AG20443 (cell line): Measurements from ENCODE around the gene AFF4.
"Not testable (repeated sequence)": the region's sequence is repeated elsewhere in the genome, so short reads cannot be mapped to it uniquely, and the experiment has no call there.

ENCODE experiments used
- DNase-seq: peaks from one replicate; pipeline ENCODE4 v3.0.0; 2012; ENCODE audit warnings: low spot score, mixed read lengths

Gene AFF4

DNA sequence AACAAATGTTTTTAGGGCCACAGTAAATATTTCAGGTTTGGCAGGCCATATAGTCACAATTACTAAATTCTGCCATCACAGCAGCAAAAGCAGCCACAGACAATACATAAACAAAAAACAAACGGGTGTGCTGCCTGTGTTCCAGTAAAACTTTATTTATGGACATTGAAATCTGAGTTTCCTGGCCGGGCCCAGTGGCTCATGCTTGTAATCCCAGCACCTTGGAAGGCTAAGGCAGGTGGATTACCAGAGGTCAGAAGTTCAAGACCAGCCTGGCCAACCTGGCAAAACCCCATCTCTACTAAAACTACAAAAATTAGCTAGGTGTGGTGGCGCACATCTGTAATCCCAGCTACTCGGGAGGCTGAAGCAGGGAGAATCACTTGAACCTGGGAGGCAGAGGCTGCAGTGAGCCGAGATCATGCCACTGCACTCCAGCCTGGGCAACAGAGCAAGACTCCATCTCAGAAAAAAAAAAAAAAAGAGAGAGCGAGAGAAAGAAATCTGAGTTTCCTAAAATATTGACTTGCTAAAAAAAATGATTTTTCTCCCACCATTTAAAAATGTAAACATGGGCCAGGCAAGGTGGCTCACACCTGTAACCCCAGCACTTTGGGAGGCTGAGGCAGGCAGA is 7.2 kb downstream of the AFF4 start:
- not testable (repeated sequence) for DNase-seq

GRCh38 chr5:132953710-132954109 is 9.7 kb downstream of the AFF4 start:
- no peak for DNase-seq

DNA sequence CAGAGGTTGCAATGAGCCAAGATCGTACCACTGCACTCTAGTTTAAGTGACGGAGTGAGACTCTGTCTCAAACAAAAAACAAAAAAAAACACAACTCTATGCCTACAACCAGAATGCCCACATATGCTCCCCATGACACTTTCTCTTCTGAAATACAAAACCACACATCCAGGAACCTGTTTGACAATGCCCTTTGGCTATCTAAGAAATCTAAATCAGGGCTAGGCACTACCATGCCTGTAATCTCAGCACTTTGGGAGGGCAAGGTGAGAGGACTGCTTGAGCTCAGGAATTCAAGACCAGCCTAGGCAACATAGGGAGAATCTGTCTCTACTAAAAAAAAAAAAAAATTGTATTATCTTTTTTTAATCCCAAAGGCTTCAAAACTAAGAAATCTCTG is 10.6 kb downstream of the AFF4 start:
- DNase-seq = no peak

DNA sequence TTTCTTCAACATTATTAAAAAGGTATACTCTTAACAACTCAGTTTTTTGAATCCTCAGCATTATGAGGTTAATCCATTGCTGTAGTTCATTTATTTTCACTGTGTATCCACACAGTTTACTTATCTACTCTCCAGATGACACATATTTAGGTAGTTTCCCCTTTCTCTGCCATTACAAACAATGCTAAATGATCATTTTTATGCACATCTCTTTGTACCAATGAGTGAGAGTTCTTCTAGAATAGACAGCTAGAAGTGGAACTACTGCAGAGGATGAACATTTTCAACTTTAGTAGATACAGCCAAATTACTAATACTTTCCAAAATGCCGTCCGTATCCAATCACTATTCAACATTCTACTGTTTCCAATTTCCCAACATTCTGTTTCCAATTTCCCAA is 11.5 kb downstream of the AFF4 start:
- no peak for DNase-seq

GRCh38 chr5:132949136-132949535 is 14.3 kb downstream of the AFF4 start:
- DNase-seq = no peak

DNA sequence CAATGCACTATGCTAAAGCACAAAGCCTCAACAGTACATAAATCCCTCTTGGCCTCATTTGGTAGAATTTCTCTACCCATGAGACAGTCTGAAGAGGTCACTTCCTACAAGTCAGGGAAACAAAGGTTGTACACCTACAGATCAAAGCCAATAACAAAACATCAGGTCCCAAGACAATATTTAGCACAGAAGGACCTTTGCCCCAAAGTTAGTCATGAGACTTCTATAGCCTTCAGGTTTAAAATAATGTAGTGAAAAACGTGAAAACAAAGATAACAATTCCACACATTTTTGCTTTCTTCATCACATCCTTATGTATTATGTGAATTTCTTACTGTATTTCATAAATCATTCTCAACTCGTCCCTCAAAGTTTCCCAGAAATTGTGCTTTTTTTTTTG is 15.8 kb downstream of the AFF4 start:
- DNase-seq = no peak

GRCh38 chr5:132945315-132945714 is 18.1 kb downstream of the AFF4 start:
- not testable (repeated sequence) for DNase-seq

GRCh38 chr5:132943362-132944022 is 19.9 kb downstream of the AFF4 start:
- DNase-seq = no peak

DNA sequence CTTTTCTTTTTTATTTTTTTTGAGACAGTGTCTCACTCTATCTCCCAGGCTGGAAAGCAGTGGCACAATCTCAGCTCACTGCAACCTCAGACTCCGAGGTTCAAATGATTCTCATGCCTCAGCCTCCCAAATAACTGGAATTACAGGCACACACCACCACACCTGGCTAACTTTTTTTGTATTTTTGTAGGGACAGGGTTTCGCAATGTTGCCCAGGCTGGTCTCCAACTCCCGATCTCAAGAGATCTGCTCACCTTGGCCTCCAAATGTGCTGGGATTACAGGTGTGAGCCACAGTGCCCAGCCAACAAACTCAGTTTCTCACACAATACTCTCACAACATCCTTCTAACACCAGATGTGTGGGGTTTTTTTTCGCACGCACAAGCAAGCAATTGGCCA is 22.1 kb downstream of the AFF4 start:
- DNase-seq = no peak

GRCh38 chr5:132928062-132928407 is 35.4 kb downstream of the AFF4 start:
- DNase-seq = no peak

DNA sequence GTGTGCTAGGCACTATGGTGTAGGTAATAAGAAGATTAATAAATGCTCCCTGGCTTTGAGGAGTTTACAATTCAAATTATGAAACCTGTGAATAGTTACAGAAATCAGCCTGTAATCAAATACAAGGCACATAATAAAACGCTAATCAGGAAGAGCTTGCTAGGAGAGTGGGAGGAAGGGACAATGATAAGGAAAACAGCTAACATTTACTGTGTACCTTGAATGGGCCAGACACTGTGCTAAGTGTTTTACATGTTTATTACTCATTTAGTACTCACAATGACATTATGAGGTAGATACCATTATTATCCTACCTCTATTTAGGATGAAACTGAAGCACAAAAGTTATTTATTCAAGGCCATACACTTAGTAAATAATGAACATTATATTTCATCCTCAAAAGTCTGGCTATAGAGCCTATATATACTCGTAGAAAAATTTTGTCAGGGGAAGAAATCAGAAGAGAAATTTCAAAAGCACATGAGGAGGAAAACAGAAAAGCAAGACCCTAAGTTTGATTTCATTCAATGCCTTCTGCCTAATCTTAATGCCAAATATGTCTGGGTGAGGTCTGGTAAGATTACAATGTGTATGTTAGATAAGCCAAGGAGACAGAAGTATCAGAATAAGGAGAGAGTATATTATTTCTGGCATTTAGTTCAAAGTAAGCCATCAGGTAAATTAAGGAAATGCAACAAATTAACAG is 35.9 kb downstream of the AFF4 start:
- no peak for DNase-seq

DNA sequence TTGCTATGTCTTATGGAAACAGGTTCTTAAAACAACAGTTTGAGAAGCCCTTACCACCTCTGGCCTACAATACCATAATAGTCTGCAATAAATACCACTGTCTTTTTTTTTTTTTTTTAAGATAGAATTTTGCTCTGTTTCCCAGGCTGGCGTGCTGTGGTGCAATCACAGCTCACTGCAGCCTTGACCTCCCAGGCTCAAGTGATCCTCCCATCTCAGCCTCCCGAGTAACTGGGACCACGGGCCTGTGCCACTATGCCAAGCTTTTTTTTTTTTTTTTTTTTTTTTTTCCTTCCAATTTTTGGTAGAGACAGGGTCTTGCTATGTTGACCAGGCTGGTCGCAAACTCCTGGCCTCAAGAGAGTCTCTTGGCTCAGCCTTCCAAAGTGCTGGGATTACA is 37.0 kb downstream of the AFF4 start:
- no peak for DNase-seq

DNA sequence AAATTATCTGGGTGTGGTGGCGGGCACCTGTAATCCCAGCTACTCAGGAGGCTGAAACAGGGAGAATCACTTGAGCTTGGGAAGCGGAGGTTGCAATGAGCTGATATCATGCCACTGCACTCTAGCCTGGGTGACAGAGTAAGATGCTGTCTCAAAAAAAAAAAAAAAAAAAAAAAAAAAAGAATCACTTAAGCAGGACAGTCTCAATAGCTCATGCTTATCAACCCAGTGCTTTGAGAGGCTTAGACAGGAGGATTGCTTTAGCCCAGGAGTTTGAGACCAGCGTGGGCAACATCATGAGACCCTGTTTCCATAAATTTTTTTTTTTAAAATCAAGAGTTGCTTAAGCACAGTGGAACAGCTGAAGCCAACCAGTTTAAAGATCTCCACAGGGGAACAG is 47.3 kb downstream of the AFF4 start:
- DNase-seq = no peak

- DNase-seq = no peak
These were observed 47.8 kb downstream of the AFF4 start for GRCh38 chr5:132915681-132916080.

DNA sequence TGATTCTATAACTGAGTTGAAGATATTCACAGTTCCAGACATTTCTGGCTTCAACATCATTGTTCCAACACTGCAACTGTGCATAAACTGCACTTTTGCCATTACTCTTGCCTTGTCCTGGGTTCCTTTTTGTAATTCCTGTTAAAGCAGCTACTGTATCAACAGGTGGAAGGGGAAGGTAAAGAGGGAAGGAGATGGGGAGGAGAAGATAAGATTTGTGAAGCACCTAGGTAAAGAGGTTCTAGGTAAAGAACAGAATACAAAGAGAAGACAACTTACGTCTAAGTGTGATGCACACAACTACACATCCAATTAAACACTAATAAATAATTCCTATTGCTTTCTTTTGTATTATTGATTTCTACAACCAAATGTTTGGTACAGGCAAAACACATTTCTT is 53.7 kb downstream of the AFF4 start:
- no peak for DNase-seq

- no peak for DNase-seq
These were observed 56.3 kb downstream of the AFF4 start for GRCh38 chr5:132907161-132907560.

DNA sequence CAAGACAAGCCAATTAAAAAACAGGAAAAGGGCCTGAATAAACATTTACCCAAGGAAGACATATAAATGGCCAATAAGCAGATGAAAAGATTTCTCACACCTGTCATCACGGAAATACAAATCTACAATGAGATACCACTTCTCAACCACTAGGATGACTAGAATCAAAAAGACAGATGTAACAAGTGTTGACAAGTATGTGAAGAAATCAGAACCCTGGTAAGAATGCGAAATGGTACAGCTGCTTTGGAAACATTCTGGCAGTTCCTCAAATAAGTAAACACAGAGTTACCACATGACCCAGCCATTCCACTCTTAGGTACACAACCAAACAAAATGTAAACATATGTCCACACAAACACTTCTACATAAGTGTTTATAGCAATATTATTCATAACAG is 57.5 kb downstream of the AFF4 start:
- DNase-seq = no peak

DNA sequence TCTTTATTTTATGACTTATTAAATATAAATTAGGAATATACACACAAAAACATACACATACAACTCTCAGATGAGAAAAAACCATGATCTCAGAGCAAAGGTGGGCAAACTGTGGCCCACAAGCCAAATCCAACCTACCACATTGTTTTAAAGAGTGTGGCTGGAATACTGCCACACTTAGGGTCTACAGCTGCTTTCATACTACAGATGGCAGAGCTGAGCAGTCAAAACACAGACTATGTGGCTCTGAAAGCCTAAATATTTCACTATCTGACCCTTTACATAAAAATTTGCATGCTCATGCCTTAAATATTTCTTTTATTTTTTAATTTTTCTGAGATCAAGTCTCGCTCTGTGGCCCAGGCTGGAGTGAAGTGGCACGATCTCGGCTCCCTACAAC is 61.7 kb downstream of the AFF4 start:
- DNase-seq = no peak

DNA sequence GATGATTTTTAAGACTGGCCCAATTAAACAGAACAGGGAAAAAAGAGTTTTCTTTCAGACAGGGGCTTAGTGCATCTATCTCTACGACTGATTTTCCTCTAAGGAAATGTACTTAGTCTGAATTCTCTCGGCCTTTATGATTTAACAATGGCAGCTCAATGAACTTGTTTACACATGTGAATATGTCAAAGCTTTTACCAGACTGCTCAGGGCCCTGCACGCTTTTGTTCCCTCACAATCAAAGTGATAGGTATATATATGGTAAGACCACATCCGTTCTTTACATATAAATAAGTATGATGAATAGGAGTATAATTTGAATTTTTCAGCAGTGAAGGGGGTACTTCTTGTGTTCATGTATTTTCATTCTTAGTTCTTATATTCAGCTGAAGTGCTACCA is 62.4 kb downstream of the AFF4 start:
- DNase-seq = no peak

- no peak for DNase-seq
These were observed 65.3 kb downstream of the AFF4 start for GRCh38 chr5:132898094-132898493.

- no peak for DNase-seq
These were observed 66.7 kb downstream of the AFF4 start for GRCh38 chr5:132896685-132897084.

GRCh38 chr5:132895719-132896305 is 67.6 kb downstream of the AFF4 start:
- DNase-seq = no peak

GRCh38 chr5:132890817-132891216 is 72.6 kb downstream of the AFF4 start:
- no peak for DNase-seq
